Measurements from ENCODE around the gene SDK1. TPM values are rescaled to one million over a fixed set of nuclear protein-coding genes. Genes with fewer than 3 reads are reported as not detected.

The SDK1 gene
- total RNA-seq, 1 experiment from 2014 or later: 9.3 TPM

DNA sequence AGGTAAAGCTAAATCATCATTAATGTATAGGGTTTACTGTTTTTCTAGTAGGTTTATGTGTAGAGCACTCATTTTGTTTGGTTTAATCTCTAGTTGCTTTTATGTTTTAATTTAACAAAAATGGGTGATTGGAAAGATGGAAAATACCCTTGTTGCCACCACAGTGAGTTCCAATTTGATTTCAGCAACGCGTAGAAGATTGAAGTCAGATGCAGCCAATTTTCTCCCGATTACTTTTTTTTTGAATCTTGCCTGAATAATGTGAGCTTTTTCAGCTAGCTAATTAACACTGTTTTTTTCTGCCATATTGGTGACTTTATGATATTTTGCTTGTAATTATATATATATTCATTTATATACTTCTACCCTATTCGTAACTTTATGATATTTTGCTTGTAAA is 293.8 kb downstream of the SDK1 start:
- no peak overlapping the region for H3K4me3 Mint-ChIP-seq
- TF ChIP-seq ETV6 (CRISPR knock-in tag; IDR thresholded peaks at IDR 0.05) (no peak), PRRX2 (CRISPR knock-in tag; IDR thresholded peaks at IDR 0.05) (no peak), TEAD4 (CRISPR knock-in tag; IDR thresholded peaks at IDR 0.05) (no peak), RORB (CRISPR knock-in tag; IDR thresholded peaks at IDR 0.05) (no peak), ESRRA (CRISPR knock-in tag; IDR thresholded peaks at IDR 0.05; ENCODE audit: borderline replicate concordance) (no peak)
- TF ChIP-seq, protein P1, sequence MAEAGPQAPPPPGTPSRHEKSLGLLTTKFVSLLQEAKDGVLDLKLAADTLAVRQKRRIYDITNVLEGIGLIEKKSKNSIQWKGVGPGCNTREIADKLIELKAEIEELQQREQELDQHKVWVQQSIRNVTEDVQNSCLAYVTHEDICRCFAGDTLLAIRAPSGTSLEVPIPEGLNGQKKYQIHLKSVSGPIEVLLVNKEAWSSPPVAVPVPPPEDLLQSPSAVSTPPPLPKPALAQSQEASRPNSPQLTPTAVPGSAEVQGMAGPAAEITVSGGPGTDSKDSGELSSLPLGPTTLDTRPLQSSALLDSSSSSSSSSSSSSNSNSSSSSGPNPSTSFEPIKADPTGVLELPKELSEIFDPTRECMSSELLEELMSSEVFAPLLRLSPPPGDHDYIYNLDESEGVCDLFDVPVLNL (CRISPR knock-in tag; IDR thresholded peaks at IDR 0.05; ENCODE audit: borderline replicate concordance, low read depth): no peak
- ChIA-PET POLR2A (no interaction called here), CTCF (no interaction called here)
- peaks cover 28% of the 10 kb centered on the region for H3K4me1 Mint-ChIP-seq
- H3K27ac Mint-ChIP-seq: no peak overlapping the region
- H3K9me3 Mint-ChIP-seq: no peaks in the 10 kb centered on the region
- ATAC-seq (no peak), DNase-seq (ENCODE audit: low spot score) (no peak)
- no peaks in the 10 kb centered on the region for H3K36me3 Mint-ChIP-seq
- no peaks in the 10 kb centered on the region for H3K27me3 Mint-ChIP-seq (ENCODE audit: low read depth)

DNA sequence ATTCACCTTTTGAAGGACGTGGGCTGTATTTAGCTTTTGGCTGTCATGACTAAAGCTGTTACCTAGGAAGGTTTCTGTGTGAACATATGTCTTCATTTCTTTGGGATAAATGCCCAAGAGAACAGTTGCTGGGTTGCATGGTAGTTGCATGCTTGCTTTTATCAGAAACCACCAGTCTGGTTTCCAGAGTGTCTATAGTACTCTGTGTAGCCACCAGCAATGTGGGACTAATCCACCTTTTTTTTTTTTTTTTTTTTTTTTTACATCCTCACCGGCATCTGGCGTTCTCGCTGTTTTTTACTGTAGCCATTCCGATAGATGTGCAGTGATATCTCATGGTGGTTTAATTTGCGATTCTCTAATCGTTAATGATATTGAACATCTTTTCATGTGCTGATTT is 297.8 kb downstream of the SDK1 start:
- ChIA-PET POLR2A (no interaction called here), CTCF (no interaction called here)
- Mint-ChIP-seq H3K27ac (no peak overlapping the region), H3K4me3 (no peak overlapping the region), H3K4me1 (peaks cover 4% of the 10 kb centered on the region; the same call in 1 of the 2 replicates), H3K36me3 (peaks cover 6% of the 10 kb centered on the region; the same call in 1 of the 2 replicates), H3K27me3 (ENCODE audit: low read depth) (no peaks in the 10 kb centered on the region), H3K9me3 (peaks cover 17% of the 10 kb centered on the region)
- TF ChIP-seq, protein P2, sequence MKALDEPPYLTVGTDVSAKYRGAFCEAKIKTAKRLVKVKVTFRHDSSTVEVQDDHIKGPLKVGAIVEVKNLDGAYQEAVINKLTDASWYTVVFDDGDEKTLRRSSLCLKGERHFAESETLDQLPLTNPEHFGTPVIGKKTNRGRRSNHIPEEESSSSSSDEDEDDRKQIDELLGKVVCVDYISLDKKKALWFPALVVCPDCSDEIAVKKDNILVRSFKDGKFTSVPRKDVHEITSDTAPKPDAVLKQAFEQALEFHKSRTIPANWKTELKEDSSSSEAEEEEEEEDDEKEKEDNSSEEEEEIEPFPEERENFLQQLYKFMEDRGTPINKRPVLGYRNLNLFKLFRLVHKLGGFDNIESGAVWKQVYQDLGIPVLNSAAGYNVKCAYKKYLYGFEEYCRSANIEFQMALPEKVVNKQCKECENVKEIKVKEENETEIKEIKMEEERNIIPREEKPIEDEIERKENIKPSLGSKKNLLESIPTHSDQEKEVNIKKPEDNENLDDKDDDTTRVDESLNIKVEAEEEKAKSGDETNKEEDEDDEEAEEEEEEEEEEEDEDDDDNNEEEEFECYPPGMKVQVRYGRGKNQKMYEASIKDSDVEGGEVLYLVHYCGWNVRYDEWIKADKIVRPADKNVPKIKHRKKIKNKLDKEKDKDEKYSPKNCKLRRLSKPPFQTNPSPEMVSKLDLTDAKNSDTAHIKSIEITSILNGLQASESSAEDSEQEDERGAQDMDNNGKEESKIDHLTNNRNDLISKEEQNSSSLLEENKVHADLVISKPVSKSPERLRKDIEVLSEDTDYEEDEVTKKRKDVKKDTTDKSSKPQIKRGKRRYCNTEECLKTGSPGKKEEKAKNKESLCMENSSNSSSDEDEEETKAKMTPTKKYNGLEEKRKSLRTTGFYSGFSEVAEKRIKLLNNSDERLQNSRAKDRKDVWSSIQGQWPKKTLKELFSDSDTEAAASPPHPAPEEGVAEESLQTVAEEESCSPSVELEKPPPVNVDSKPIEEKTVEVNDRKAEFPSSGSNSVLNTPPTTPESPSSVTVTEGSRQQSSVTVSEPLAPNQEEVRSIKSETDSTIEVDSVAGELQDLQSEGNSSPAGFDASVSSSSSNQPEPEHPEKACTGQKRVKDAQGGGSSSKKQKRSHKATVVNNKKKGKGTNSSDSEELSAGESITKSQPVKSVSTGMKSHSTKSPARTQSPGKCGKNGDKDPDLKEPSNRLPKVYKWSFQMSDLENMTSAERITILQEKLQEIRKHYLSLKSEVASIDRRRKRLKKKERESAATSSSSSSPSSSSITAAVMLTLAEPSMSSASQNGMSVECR (CRISPR knock-in tag; IDR thresholded peaks at IDR 0.05; ENCODE audit: borderline replicate concordance): no peak
- no peak for TF ChIP-seq TCF7 (CRISPR knock-in tag; IDR thresholded peaks at IDR 0.05; ENCODE audit: low read depth)
- no peak for TF ChIP-seq ZNF121 (CRISPR knock-in tag; IDR thresholded peaks at IDR 0.05)
- TF ChIP-seq, protein P3, sequence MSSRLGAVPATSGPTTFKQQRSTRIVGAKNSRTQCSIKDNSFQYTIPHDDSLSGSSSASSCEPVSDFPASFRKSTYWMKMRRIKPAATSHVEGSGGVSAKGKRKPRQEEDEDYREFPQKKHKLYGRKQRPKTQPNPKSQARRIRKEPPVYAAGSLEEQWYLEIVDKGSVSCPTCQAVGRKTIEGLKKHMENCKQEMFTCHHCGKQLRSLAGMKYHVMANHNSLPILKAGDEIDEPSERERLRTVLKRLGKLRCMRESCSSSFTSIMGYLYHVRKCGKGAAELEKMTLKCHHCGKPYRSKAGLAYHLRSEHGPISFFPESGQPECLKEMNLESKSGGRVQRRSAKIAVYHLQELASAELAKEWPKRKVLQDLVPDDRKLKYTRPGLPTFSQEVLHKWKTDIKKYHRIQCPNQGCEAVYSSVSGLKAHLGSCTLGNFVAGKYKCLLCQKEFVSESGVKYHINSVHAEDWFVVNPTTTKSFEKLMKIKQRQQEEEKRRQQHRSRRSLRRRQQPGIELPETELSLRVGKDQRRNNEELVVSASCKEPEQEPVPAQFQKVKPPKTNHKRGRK (CRISPR knock-in tag; IDR thresholded peaks at IDR 0.05; ENCODE audit: borderline replicate concordance): no peak
- TF ChIP-seq, protein P4, sequence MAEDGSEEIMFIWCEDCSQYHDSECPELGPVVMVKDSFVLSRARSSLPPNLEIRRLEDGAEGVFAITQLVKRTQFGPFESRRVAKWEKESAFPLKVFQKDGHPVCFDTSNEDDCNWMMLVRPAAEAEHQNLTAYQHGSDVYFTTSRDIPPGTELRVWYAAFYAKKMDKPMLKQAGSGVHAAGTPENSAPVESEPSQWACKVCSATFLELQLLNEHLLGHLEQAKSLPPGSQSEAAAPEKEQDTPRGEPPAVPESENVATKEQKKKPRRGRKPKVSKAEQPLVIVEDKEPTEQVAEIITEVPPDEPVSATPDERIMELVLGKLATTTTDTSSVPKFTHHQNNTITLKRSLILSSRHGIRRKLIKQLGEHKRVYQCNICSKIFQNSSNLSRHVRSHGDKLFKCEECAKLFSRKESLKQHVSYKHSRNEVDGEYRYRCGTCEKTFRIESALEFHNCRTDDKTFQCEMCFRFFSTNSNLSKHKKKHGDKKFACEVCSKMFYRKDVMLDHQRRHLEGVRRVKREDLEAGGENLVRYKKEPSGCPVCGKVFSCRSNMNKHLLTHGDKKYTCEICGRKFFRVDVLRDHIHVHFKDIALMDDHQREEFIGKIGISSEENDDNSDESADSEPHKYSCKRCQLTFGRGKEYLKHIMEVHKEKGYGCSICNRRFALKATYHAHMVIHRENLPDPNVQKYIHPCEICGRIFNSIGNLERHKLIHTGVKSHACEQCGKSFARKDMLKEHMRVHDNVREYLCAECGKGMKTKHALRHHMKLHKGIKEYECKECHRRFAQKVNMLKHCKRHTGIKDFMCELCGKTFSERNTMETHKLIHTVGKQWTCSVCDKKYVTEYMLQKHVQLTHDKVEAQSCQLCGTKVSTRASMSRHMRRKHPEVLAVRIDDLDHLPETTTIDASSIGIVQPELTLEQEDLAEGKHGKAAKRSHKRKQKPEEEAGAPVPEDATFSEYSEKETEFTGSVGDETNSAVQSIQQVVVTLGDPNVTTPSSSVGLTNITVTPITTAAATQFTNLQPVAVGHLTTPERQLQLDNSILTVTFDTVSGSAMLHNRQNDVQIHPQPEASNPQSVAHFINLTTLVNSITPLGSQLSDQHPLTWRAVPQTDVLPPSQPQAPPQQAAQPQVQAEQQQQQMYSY (CRISPR knock-in tag; IDR thresholded peaks at IDR 0.05): no peak
- TF ChIP-seq, protein P5, sequence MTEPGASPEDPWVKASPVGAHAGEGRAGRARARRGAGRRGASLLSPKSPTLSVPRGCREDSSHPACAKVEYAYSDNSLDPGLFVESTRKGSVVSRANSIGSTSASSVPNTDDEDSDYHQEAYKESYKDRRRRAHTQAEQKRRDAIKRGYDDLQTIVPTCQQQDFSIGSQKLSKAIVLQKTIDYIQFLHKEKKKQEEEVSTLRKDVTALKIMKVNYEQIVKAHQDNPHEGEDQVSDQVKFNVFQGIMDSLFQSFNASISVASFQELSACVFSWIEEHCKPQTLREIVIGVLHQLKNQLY (CRISPR knock-in tag; IDR thresholded peaks at IDR 0.05): no peak
- TF ChIP-seq, protein P6, sequence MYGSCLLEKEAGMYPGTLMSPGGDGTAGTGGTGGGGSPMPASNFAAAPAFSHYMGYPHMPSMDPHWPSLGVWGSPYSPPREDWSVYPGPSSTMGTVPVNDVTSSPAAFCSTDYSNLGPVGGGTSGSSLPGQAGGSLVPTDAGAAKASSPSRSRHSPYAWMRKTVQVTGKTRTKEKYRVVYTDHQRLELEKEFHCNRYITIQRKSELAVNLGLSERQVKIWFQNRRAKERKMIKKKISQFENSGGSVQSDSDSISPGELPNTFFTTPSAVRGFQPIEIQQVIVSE (CRISPR knock-in tag; IDR thresholded peaks at IDR 0.05; ENCODE audit: borderline replicate concordance): no peak
- no peak for TF ChIP-seq TEAD4 (CRISPR knock-in tag; IDR thresholded peaks at IDR 0.05)
- DNase-seq (ENCODE audit: low spot score) (no peak), ATAC-seq (no peak)

All from WTC11 (cell line).